GM18511 (cell line): ENCODE measurements around the gene PNMT.

Experiments
- ATAC-seq: cut with Tn5 transposase; IDR thresholded peaks from one replicate; pipeline ENCODE4 v1.9.1; 2021; ENCODE audit warnings: mild to moderate bottlenecking, moderate library complexity; ENCODE audit not compliant: unreplicated experiment

Gene PNMT

GRCh38 chr17:39632153-39632941 is 35.9 kb upstream of the PNMT start:
- no peak for ATAC-seq

DNA sequence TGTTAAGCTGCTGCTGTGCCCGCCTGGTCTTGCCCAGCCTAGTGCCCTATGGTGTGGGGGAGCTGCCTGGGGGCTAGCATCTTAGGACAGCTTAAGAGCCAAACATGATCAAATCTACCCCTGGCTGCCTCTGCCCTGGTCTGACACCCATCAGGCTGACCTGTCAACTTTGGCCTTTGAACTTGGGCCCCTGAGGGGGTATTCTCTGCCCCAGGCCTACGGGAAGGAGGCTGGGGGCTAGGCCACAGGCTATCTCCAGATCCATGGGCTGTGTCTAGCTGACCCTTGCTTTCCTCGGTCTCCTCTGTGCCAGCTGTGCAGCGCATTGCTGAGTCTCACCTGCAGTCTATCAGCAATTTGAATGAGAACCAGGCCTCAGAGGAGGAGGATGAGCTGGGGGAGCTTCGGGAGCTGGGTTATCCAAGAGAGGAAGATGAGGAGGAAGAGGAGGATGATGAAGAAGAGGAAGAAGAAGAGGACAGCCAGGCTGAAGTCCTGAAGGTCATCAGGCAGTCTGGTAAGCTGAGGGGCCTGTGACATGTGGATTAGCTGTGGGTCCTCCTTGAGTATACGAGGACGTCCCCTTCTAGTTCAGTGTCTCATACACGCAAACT is 34.6 kb upstream of the PNMT start:
- no peak for ATAC-seq

DNA sequence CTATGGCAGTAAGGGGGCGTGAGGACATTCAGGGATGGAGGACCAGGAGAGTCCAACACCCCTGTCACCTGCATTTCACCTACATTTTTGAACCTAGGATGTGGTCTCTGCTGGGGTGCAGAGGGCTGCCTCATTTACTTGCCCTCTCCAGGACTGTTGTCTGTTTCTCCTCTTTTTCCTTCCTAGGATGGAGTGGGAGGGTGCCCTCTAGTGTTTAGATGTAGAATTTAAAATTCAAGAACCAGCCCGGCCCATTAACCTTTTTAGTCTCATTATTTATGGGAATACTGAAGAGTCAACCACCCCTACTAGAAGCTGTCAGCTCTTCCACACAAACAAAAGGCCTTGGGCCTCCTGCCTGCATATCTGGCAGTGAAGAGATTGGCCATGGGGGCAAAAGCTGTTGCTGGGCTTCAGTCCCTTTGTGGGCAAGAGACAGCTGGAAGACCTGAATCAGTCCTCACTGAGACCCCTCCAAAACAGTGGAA is 33.8 kb upstream of the PNMT start:
- ATAC-seq: no peak

DNA sequence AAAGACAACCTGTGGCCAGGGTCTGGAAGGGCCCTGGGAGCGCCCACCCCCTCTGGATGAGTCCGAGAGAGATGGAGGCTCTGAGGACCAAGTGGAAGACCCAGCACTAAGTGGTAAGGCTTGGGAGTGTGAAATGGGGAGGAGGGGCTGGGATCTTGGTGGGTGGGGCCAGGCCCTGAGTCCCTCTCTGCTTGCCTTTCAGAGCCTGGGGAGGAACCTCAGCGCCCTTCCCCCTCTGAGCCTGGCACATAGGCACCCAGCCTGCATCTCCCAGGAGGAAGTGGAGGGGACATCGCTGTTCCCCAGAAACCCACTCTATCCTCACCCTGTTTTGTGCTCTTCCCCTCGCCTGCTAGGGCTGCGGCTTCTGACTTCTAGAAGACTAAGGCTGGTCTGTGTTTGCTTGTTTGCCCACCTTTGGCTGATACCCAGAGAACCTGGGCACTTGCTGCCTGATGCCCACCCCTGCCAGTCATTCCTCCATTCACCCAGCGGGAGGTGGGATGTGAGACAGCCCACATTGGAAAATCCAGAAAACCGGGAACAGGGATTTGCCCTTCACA is 32.6 kb upstream of the PNMT start:
- no peak for ATAC-seq

- ATAC-seq: peak; percentile 27
Measured at GRCh38 chr17:39636587-39636926, 31.7 kb upstream of the PNMT start.

DNA sequence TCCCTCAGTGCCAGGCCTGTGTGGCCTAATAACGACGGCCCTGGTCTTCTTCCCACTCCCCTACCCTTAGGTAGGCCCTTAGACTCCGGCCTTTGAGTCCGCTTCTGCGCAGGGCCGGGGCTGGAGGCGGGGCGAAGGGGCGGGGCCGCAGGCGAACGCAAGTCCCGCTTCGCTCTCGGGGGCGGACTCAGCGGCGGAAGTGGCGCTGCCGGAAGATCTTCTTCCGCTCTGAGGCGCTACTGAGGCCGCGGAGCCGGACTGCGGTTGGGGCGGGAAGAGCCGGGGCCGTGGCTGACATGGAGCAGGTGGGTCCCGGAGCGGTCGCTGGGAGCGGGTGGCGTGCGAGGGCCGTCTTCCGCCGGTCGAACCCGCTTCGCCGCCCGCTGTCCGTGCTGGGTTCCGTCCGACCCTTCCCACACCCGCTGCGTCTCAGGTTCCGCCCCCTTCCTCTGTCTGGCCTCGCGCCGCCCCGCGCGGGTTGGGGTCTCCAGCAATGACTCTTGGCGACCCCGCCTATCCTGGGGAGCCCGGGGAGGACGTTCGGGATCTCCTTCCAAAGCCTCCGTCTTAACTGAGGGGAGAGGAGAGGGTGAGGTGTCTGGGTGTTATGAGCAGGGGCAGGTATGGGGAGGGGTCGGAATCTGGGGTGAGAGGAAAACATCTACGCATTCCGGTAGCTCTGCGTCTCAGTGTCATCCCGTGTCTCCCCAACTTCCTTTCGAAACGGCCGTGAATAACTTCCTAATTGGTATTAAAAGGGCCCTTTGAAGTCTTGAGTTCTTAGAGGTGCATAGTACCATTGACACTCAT is 31.1 kb upstream of the PNMT start, which contains the start of gene STARD3:
STARD3 (plus strand) TSS at position 218 of the 810 bp plus-strand sequence. CDS start 16,388 bp downstream, outside the sequence.
- peak; percentile 90 for ATAC-seq

GRCh38 chr17:39638317-39638716 is 29.9 kb upstream of the PNMT start:
- no peak for ATAC-seq

DNA sequence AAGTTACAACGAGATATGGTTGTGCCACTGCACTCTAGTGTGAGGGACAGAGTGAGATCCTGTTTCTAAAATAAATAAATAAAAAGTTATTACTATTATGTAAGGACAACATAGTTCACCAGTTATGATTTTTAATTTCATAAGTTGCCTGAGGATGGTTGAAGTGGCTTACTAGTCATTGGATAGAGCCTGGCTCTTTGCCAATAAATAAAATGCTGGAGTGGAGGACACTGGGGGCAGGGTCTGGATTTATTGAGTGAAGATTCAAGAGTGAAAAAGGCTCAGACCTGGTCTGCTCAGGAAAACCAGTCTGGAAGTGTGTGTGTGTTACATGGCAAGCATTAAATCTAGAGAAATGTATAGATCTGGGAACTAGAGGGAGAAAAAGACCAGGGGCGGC is 29.2 kb upstream of the PNMT start:
- ATAC-seq: no peak

DNA sequence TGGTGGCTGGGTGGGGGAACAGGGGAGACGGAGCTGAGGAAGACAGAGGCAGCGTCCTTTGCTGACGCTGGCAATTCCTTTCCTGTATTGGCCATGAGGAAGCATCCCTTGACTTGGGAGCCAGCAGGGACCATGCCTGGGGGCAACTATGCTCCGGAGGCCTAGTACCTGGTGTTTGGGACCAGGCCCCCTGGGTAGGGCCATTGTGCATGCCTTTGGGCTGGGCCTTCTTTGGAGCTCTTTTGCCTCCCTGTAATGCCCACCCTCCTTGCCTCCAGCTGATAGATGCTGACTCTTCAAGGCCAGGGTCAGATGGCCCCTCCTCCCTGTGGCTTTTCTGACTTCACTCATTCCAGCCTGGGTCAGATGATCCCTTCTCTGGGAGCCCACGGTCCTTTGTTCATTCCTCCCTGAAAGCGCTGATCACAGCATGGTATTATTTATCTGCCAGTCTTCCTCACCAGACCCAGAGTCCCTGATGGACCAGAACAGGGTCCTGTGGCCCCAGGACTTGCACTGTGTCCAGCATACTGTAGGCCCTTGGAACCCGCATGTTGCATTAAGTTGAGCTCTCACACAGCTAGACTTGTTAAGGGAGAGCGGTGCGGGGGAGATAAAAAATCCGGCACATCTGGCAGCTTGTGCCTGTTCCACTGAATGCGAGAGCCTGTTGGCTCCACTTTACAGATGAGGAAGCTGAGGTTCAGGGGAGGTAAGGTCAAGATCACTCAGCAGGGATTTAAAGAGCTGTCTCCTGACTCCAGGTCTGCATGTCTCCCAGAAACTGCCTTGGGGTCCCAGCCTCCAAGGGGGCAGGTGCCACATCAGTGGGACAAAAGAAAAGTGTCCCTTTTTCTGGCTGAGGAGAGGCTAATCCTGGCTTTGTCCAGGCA is 28.4 kb upstream of the PNMT start:
- ATAC-seq: no peak

- ATAC-seq: no peak
Measured at GRCh38 chr17:39640591-39641031, 27.6 kb upstream of the PNMT start.

- no peak for ATAC-seq
Measured at GRCh38 chr17:39641097-39641496, 27.2 kb upstream of the PNMT start.

DNA sequence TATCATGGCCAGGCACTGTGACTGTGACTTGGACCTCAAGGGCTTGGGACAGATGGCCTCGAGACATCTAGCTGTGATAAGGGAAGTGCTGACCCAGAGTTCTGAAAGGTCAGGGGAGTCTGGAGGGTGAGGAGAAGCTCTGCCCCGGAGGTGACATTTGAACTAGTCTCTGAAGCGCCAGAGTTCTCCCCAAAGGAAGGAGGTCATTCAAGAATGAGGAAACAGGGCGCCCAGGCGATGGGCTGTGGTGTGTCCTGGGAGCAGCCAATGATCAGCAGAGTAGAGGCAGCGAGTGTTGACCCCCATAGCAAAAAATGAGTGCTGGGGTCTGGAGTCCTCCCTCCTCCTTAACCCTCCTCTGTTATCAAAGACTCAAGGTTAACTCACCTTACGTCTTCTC is 26.4 kb upstream of the PNMT start:
- ATAC-seq: no peak

- no peak for ATAC-seq
Measured at GRCh38 chr17:39642291-39643074, 25.8 kb upstream of the PNMT start.

DNA sequence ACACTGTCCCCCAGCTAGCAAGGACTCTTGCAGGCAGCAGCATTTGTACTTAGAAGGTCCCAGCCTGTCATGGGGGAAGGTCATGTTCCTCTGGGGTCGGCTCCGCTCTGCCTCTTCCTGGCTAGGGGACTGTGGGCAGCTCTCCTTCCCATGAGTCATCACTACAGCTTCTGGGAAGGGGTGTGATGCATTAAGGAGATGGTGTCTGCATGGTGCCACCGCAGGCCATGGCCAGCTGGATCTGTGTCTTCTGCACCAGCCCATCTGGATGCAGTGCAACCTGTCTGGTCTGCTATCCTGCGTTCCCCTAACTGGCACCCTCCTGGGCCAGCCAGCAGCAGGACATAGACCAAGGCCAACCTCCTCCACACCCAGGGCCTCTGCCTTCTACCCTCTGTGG is 25.0 kb upstream of the PNMT start:
- no peak for ATAC-seq

GRCh38 chr17:39647256-39647655 is 21.0 kb upstream of the PNMT start:
- no peak for ATAC-seq

- ATAC-seq: no peak
Measured at GRCh38 chr17:39648616-39649366, 19.5 kb upstream of the PNMT start.

- no peak for ATAC-seq
Measured at GRCh38 chr17:39650121-39650579, 18.1 kb upstream of the PNMT start.

DNA sequence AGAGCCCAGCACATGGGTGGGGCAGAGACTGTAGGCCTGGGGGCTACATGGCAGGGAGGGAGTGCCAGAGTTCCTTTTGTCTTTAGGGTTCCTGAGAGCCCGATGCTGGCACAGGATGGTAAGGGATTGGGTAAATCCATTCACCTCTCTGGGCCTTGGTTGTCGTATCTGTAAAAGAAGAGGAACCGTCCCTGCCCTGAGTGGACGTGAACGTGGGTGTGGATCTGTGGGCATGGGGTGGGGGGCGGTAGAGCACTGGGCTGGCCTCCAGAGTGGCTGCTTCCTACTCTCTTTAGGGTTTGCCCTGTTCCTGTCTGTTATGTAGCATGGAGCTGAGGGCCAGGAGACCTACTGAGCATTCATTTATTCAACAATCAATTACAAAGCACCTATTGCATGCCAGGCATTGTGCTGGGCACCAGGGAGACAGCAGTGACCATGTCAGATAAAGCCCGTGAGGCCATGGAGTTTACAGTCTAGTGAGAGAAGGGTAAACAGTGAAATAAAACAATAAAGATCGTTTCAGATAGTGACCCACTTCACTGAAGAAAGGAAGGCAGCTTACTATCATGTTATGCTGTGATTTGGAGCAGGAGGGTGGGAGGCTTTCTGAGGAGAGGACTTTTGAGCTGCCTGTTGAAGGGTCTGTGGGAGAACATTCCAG is 16.2 kb upstream of the PNMT start:
- no peak for ATAC-seq
